ENCODE measurements around the gene PIGT. TPM values are rescaled to one million over a fixed set of nuclear protein-coding genes. Genes with fewer than 3 reads are reported as not detected.

The PIGT gene
- total RNA-seq, 1 experiment from 2014 or later, result 73.9 TPM

DNA sequence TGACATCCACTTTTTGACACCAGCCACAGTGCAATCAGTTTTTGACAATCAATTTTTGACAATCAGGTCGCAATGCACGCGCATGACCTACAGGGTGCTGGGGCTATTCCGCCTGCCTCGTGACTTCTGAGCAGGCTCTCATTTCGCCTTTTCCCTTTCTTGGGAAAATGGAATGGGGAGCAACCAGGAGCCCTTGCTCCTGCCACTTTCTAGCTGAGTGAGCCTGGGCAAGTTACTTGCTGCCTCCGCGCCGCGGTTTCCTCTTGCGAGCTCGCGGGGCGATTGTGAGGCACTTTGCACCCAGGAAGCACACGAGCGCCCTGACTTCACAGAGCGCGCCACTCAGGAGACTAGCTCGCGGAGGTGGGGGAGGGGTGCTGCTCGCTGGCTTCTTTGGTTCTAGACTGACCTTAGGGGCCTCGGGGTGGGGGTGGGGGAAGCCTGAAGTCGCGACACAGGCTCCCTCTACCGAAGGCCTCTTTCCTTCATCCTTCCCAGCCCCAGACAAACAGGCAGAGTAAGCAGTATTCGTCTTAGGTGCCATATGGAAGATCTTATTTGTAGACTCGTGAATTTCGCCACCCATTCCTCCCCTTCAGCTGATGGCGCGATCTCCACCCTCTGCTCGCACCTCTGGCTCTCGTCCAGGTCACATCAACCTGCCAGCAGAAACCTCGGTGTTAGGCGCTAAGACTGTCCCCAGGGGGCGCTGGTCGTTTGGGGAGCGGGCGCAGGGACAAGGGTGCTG, 42.4 kb upstream of the PIGT start:
- no peak overlapping the region for H3T11ph ChIP-seq (ENCODE audit: low read length)
- H3K56ac ChIP-seq (ENCODE audit: insufficient read length, low read depth, low read length), result no peak overlapping the region
- peaks cover 2% of the 10 kb centered on the region; the same call in 1 of the 2 replicates for H3K27me3 ChIP-seq (ENCODE audit: insufficient read depth, low read length)
- H3K4ac ChIP-seq (ENCODE audit: low read depth, low read length), result no peak overlapping the region
- H2BK12ac ChIP-seq (ENCODE audit: insufficient read length, low read depth, low read length), result no peak overlapping the region
- H3K36me3 Mint-ChIP-seq (ENCODE audit: insufficient read depth in 1 of 3, low read depth in 3 of 3), result peaks cover 0 to 6% (median 0%) of the 10 kb centered on the region in 3 experiments; a peak in 3 of 7 replicates
- H3K23ac ChIP-seq (ENCODE audit: insufficient read length, low read depth, low read length), result no peak overlapping the region
- H2AFZ ChIP-seq (ENCODE audit: low read length), result no peak overlapping the region
- no peak overlapping the region for H2BK20ac ChIP-seq (ENCODE audit: low read depth, low read length, poor library complexity, severe bottlenecking)
- no peak overlapping the region for H2AK5ac ChIP-seq (ENCODE audit: insufficient read length, low read length)
- H2BK5ac ChIP-seq (ENCODE audit: insufficient read length, low read length), result no peak overlapping the region
- no peak overlapping the region for H3K27ac ChIP-seq (ENCODE audit: insufficient read length, low read depth, low read length)
- no peak overlapping the region for H3K27ac Mint-ChIP-seq
- no peak overlapping the region for H3K9ac ChIP-seq (ENCODE audit: extremely low read depth, insufficient read length, low read length)
- peaks cover 11% of the 10 kb centered on the region for H3K23me2 ChIP-seq (ENCODE audit: insufficient read length, low read depth, low read length, poor library complexity, severe bottlenecking)
- no peak overlapping the region for H4K91ac ChIP-seq (ENCODE audit: insufficient read length, low read depth, low read length)
- H3K4me1 Mint-ChIP-seq, result peaks cover 15 to 18% of the 10 kb centered on the region in 2 experiments
- H2BK15ac ChIP-seq (ENCODE audit: low read depth, low read length), result no peak overlapping the region
- H3K18ac ChIP-seq (ENCODE audit: insufficient read length, low read depth, low read length), result peak overlapping the region; percentile 38
- no peaks in the 10 kb centered on the region for H3K9me3 ChIP-seq (ENCODE audit: control insufficient read depth, low read depth, low read length)
- no peaks in the 10 kb centered on the region for H3K79me1 ChIP-seq (ENCODE audit: insufficient read depth, low read depth, low read length, poor library complexity, severe bottlenecking)
- H3K27me3 Mint-ChIP-seq (ENCODE audit: low read depth), result peaks cover 18% of the 10 kb centered on the region
- H4K20me1 ChIP-seq (ENCODE audit: control insufficient read depth, insufficient read depth, insufficient read length), result no peaks in the 10 kb centered on the region
- H3K4me2 ChIP-seq (ENCODE audit: insufficient read depth, insufficient read length, low read length), result peak overlapping the region; percentile 90
- no peaks in the 10 kb centered on the region for H3K9me3 Mint-ChIP-seq
- WGBS (ENCODE audit: extremely low coverage, insufficient read length, low lambda C conversion rate), result no CpG with 5 or more reads among the region's 38 CpGs
- H4K8ac ChIP-seq (replicated peaks; ENCODE audit: insufficient read length, low read depth, low read length), result no peak overlapping the region
- peak; percentile 90 for DNase-seq
- 0 out of 2 replicates have a peak overlapping the region, but pooled peaks have one; percentile 27 for H3K14ac ChIP-seq (ENCODE audit: insufficient read depth, low read length)
- peak overlapping the region; percentile 67 to 81 for H3K4me3 Mint-ChIP-seq
- H3K79me2 ChIP-seq (ENCODE audit: insufficient read depth, low read length), result no peaks in the 10 kb centered on the region
- peak; percentile 92 for TF ChIP-seq CTCF (conservative IDR thresholded peaks at IDR 0.05)
- no peaks in the 10 kb centered on the region for H3K4me1 ChIP-seq (ENCODE audit: insufficient read depth, low read length)
- no peak overlapping the region for H2BK120ac ChIP-seq (ENCODE audit: low read depth, low read length, poor library complexity, severe bottlenecking)
- H4K5ac ChIP-seq (ENCODE audit: insufficient read length, low read depth, low read length), result no peak overlapping the region

All from H9 (cell line).